Activated CD4-positive, alpha-beta T cell treated with anti-CD3 and anti-CD28 coated beads for 36 hours (primary cell): Measurements from ENCODE around the gene SWAP70. TPM values are rescaled to one million over a fixed set of nuclear protein-coding genes. Genes with fewer than 3 reads are reported as not detected.
"Not testable (repeated sequence)": the region's sequence is repeated elsewhere in the genome, so short reads cannot be mapped to it uniquely, and the experiment has no call there.

Experiments
- ATAC-seq: fragments of 200-7000 bp; cut with Tn5 transposase; one replicate; pipeline ENCODE4 v1.10.0; 2021; ENCODE audit warnings: mild to moderate bottlenecking, moderate library complexity
- CTCF ChIA-PET: fragments of 350-600 bp; sonication (Branson Sonifier 250); formaldehyde crosslinking; loops from one replicate; lab custom pipeline; 2021; ENCODE audit warnings: antibody characterized with exemption; lab: Charles Lee
- POLR2A ChIA-PET: fragments of 350-600 bp; sonication (Branson Sonifier 250); formaldehyde crosslinking; loops from one replicate; lab custom pipeline; 2021; ENCODE audit warnings: antibody characterized with exemption, inconsistent platforms; lab: Charles Lee
- DNase-seq: peaks from one replicate; pipeline ENCODE4 v3.0.0-alpha.2; 2020
- H3K27ac Mint-ChIP-seq: one replicate; pipeline ENCODE4 v1.8.0; 2021; ENCODE audit warnings: mixed read lengths
- H3K27me3 Mint-ChIP-seq: one replicate; pipeline ENCODE4 v1.8.0; 2021; ENCODE audit warnings: mixed read lengths
- H3K36me3 Mint-ChIP-seq: one replicate; pipeline ENCODE4 v1.8.0; 2021; ENCODE audit warnings: low read depth, mixed read lengths
- H3K4me1 Mint-ChIP-seq: one replicate; pipeline ENCODE4 v1.8.0; 2021; ENCODE audit warnings: mixed read lengths
- H3K4me3 Mint-ChIP-seq: one replicate; pipeline ENCODE4 v1.8.0; 2021; ENCODE audit warnings: mild to moderate bottlenecking, moderate library complexity, mixed read lengths
- H3K9me3 Mint-ChIP-seq: one replicate; pipeline ENCODE4 v1.8.0; 2021; ENCODE audit warnings: low read depth, mixed read lengths
- intact Hi-C, 2 experiments: fragments of 100-400 bp; cut with DNase I in 1 of 2; cut with micrococcal nuclease in 1 of 2; formaldehyde crosslinking; loops; one replicate each; pipeline versions ENCODE4 v1.14.2 to v1.15.1; 2022 to 2024; cut with DNase I, micrococcal nuclease
- total RNA-seq, 2 experiments: library from RNA; stranded (reverse); gene quantifications; one replicate each; pipeline ENCODE4 v1.2.3, GENCODE V29; 2021

SWAP70 gene
- total RNA-seq, 2 experiments from 2014 or later, result 7.5 to 9.7 TPM

DNA sequence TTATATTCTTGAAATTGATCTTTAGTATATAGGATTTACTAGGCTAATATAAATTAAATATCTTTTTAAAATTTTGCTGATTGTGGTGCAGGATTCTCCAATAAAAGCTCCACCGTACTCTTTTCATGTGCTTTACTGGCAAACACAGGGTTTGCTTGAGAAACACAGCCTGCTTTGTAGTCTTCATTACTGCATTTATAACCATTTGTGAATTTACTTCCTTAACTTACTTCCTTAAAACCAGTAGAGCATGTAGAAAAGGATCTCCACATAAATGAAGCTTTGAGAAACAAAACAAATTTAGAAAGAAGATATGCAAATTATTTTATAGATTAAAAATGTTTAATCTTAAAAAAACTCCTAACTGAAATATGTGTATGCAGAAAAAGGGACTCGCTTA lies 28.8 kb downstream of the SWAP70 start:
- no peak for ATAC-seq
- H3K27me3 Mint-ChIP-seq, result no peaks in the 10 kb centered on the region
- POLR2A ChIA-PET, result no interaction called here
- H3K4me3 Mint-ChIP-seq, result no peak overlapping the region
- intact Hi-C loops, result no loop called here
- H3K9me3 Mint-ChIP-seq, result no peaks in the 10 kb centered on the region
- CTCF ChIA-PET, result interaction anchor here (1.0 to 2.6 kb wide), 3 partner anchors 11 to 158 kb away, joined by 3 to 8 read pairs (median 5); no protein-coding TSS in a partner anchor
- no peak overlapping the region for H3K27ac Mint-ChIP-seq
- DNase-seq, result no peak
- H3K36me3 Mint-ChIP-seq, result peaks cover 9% of the 10 kb centered on the region
- H3K4me1 Mint-ChIP-seq, result peaks cover 5% of the 10 kb centered on the region

DNA sequence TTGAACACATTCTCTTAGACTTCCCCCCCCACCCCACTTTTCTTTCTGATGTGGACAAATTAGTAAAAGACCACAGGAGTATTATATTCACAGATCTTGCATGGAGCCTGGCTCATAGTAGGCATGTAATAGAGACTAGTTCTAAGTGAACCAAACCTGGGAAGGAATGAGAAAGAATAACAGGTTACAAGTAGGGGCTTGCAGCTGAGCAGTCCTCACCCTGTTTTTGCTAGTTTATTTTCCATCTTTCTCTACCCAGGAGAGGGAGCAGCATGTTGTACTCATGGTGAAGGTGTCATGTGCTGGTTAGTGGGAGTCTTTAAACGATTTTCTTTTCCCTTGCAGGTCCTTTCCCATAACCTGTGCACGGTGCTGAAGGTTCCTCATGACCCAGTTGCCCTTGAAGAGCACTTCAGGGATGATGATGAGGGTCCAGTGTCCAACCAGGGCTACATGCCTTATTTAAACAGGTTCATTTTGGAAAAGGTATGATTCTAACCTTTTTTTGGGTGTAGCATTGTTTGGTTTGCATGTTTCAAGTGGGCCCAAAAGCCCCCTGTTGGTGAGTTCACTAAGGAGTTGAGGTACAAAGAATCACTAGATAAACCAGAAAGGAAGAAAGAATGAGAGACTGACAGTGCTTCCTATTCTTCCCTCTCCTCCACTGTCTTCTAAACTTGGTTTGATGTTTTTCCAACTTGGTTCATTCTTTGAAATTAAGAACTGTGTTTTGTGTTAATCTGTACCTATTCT lies 30.1 kb downstream of the SWAP70 start:
- H3K9me3 Mint-ChIP-seq, result no peaks in the 10 kb centered on the region
- intact Hi-C loops, result no loop called here
- ChIA-PET POLR2A (no interaction called here), CTCF (no interaction called here)
- DNase-seq (no peak), ATAC-seq (no peak)
- H3K4me1 Mint-ChIP-seq, result peaks cover 5% of the 10 kb centered on the region
- peaks cover 9% of the 10 kb centered on the region for H3K36me3 Mint-ChIP-seq
- no peaks in the 10 kb centered on the region for H3K27me3 Mint-ChIP-seq
- no peak overlapping the region for H3K4me3 Mint-ChIP-seq
- no peak overlapping the region for H3K27ac Mint-ChIP-seq

DNA sequence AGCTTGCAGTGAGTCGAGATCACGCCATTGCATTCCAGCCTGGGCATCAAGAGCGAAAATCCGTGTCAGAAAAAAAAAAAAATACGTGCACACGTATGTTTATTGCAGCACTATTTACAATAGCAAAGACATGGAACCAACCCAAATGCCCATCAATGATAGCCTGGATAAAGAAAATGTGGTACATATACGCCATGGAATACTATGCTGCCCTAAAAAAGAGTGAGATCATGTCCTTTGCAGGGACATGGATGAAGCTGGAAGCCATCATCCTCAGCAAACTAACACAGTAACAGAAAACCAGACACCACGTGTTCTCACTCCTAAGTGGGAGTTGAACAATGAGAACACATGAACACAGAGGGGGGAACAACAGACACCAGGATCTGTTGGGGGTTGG lies 31.4 kb downstream of the SWAP70 start:
- DNase-seq, H3K27ac Mint-ChIP-seq, H3K4me3 Mint-ChIP-seq, H3K36me3 Mint-ChIP-seq, intact Hi-C loops, ATAC-seq, POLR2A ChIA-PET, H3K27me3 Mint-ChIP-seq, CTCF ChIA-PET, H3K9me3 Mint-ChIP-seq, H3K4me1 Mint-ChIP-seq: not testable (repeated sequence)

DNA sequence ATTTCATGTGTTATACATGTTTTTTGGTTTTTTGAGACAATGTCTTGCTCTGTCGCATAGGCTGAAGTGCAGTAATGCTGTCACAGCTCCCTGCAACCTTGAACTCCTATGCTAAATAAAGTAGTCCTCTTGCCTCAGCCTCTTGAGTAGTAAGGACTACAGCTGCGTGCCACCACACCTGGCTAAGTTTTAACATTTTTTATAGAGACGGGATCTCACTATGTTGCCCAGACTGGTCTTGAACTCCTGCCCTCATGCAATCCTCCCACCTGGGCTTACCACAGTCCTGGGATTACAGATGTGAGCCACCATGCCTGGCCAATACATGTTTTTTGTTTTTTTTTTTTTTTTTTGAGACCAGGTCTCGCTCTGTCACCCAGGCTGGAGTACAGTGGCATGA lies 33.9 kb downstream of the SWAP70 start:
- Mint-ChIP-seq H3K27me3 (no peaks in the 10 kb centered on the region), H3K9me3 (no peaks in the 10 kb centered on the region), H3K27ac (no peak overlapping the region), H3K4me3 (no peak overlapping the region), H3K36me3 (peaks cover 9% of the 10 kb centered on the region), H3K4me1 (peaks cover 9% of the 10 kb centered on the region)
- ATAC-seq (no peak), DNase-seq (no peak)
- ChIA-PET POLR2A (interaction anchor here (0.6 kb wide), 1 partner anchor 23 kb away, joined by 3 read pairs; no protein-coding TSS in a partner anchor), CTCF (interaction anchor here (1.0 kb wide), 1 partner anchor 36 kb away, joined by 4 read pairs; no protein-coding TSS in a partner anchor)
- intact Hi-C loops, result no loop called here

DNA sequence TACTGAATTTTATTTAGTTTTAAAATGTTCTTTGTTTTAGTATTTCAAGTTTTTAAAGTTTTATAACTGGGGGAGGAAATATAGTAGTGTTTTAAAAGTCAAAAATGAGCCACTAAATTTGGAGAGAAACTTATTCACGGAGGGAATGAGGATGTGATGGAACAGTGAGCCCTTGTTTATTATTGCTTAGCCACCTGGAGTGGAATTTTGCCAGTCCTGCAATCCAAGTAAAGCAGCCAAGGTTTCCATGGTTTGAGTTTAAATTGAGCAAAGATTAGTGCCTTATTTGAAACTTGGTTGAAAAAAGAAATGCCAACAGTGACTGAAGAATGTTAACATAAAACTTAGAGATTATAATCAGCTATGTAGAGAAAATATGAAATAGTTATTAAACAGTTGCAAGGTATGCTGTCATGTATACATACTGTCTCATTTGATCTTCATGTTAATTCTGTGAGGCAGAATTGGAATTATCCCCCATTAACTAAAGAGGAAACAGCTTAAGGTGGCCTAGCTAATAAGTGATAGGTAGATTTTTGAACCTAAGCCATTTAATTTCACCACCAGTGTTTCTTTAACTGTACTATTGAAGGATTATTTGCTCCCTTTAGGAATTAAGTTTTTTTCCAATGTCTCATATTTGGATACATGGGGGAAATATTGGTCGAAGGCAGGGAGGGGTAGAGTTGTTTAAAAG lies 36.4 kb downstream of the SWAP70 start:
- ChIA-PET POLR2A (no interaction called here), CTCF (interaction anchor here (0.8 to 1.8 kb wide), 2 partner anchors 9 to 17 kb away, joined by 3 to 6 read pairs; no protein-coding TSS in a partner anchor)

DNA sequence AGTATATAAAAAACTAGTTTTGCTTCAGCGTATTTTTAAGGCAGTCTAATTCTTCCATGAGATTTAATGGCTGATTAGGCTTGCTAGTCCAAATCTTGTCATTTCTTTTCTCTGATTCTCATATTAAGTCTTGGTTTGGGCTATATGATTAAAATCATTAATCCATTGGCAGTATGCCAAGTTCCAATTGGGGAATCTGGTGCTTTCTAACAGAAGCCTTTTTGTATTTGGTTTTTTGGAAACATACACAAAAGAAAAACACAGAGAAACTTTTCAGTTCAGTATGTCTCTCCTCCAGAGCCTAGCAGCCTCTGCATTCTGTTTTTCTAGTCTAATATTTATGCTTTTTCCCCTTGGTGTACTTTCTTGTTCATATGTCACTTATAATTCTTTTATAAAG lies 37.9 kb downstream of the SWAP70 start:
- Mint-ChIP-seq H3K27ac (no peak overlapping the region), H3K9me3 (no peaks in the 10 kb centered on the region), H3K27me3 (no peaks in the 10 kb centered on the region), H3K4me3 (no peak overlapping the region), H3K36me3 (no peaks in the 10 kb centered on the region), H3K4me1 (peaks cover 19% of the 10 kb centered on the region)
- ATAC-seq (no peak), DNase-seq (no peak)
- ChIA-PET POLR2A (no interaction called here), CTCF (no interaction called here)
- intact Hi-C loops, result no loop called here

More for the DNA sequence above, 36.4 kb downstream of the SWAP70 start:
- H3K9me3 Mint-ChIP-seq, result no peaks in the 10 kb centered on the region
- peaks cover 19% of the 10 kb centered on the region for H3K4me1 Mint-ChIP-seq
- peaks cover 4% of the 10 kb centered on the region for H3K36me3 Mint-ChIP-seq
- H3K27me3 Mint-ChIP-seq, result no peaks in the 10 kb centered on the region
- DNase-seq (no peak), ATAC-seq (no peak)
- H3K27ac Mint-ChIP-seq, result no peak overlapping the region
- intact Hi-C loops, result no loop called here
- no peak overlapping the region for H3K4me3 Mint-ChIP-seq

DNA sequence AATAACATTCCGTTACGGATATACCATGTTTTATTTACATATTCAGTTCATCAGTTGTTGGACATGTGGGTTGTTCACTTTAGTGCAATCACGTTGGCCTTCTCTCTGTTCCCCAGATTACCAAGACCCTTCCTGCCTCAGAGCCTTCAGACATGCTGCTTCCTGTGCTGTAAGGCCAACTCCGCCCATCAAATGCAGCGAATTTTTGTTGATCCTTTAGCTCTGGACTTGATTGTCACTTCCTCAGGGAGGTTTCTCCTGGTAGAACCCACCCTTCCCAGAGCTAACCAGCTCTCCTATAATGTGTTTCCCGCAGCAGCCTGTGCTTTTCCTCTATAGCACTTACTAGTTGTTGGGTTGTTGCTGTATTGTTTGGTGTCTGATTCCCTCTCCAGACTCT lies 39.4 kb downstream of the SWAP70 start:
- H3K4me3 Mint-ChIP-seq, result no peak overlapping the region
- peaks cover 19% of the 10 kb centered on the region for H3K4me1 Mint-ChIP-seq
- POLR2A ChIA-PET, result no interaction called here
- no peak for DNase-seq
- H3K27ac Mint-ChIP-seq, result no peak overlapping the region
- intact Hi-C loops, result no loop called here
- ATAC-seq, result no peak
- CTCF ChIA-PET, result interaction anchor here (1.6 kb wide), 1 partner anchor 13 kb away, joined by 3 read pairs; no protein-coding TSS in a partner anchor
- H3K36me3 Mint-ChIP-seq, result no peaks in the 10 kb centered on the region
- H3K9me3 Mint-ChIP-seq, result no peaks in the 10 kb centered on the region
- no peaks in the 10 kb centered on the region for H3K27me3 Mint-ChIP-seq

DNA sequence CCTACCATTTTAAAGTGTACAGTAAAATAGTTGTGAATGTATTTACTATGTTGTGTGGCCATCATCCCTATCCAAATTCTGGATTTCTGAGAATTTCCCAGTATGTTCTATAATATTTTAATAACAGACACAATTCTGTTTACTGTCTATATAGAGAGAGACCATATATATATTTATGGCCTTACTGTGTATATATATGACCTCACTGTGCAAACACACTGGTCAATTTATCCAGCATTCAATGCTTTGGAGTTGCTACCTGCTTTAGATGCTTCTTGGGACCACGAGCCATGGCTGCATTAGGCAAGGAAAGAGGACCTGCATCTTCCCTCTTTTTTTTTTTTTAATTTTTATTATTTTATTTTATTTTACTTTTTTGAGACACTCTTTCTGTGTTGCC lies 40.2 kb downstream of the SWAP70 start:
- DNase-seq (no peak), ATAC-seq (no peak)
- H3K27ac Mint-ChIP-seq, result no peak overlapping the region
- intact Hi-C loops, result no loop called here
- CTCF ChIA-PET, result interaction anchor here (1.6 kb wide), 1 partner anchor 13 kb away, joined by 3 read pairs; no protein-coding TSS in a partner anchor
- no peaks in the 10 kb centered on the region for H3K9me3 Mint-ChIP-seq
- no peaks in the 10 kb centered on the region for H3K27me3 Mint-ChIP-seq
- no peaks in the 10 kb centered on the region for H3K36me3 Mint-ChIP-seq
- no peak overlapping the region for H3K4me3 Mint-ChIP-seq
- POLR2A ChIA-PET, result no interaction called here
- peaks cover 19% of the 10 kb centered on the region for H3K4me1 Mint-ChIP-seq

DNA sequence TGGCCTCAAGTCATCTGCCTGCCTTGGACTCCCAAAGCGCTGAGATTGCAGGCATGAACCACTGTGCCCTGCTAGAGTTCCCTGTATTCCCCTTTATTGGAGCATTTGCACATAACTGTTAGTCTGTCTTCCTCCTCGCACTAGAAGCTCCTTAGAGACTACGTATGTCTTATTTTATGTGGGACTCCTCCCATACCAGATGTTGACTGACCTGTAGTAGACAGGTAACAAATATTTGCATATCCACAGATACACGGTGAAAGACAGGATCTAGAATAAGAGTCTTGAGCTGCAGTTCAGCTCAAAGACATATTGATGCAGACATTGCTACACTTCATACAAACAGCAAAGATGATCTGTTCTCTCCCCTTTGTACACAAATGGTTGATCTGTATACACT lies 40.7 kb downstream of the SWAP70 start:
- no peaks in the 10 kb centered on the region for H3K36me3 Mint-ChIP-seq
- H3K27ac Mint-ChIP-seq, result no peak overlapping the region
- H3K27me3 Mint-ChIP-seq, result no peaks in the 10 kb centered on the region
- ATAC-seq (no peak), DNase-seq (no peak)
- CTCF ChIA-PET, result interaction anchor here (1.6 kb wide), 1 partner anchor 14 kb away, joined by 3 read pairs; no protein-coding TSS in a partner anchor
- intact Hi-C loops, result no loop called here
- POLR2A ChIA-PET, result no interaction called here
- peaks cover 19% of the 10 kb centered on the region for H3K4me1 Mint-ChIP-seq
- no peak overlapping the region for H3K4me3 Mint-ChIP-seq
- no peaks in the 10 kb centered on the region for H3K9me3 Mint-ChIP-seq

DNA sequence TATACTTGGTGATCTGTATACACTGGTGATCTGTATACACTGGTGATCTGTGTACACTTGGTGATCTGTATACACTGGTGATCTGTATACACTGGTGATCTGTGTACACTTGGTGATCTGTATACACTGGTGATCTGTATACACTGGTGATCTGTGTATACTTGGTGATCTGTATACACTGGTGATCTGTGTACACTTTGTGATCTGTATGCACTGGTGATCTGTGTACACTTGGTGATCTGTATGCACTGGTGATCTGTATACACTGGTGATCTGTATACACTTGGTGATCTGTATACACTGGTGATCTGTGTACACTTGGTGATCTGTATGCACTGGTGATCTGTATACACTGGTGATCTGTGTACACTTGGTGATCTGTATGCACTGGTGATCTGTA lies 41.5 kb downstream of the SWAP70 start:
- intact Hi-C loops, H3K9me3 Mint-ChIP-seq, CTCF ChIA-PET, H3K36me3 Mint-ChIP-seq, DNase-seq, H3K27ac Mint-ChIP-seq, H3K4me3 Mint-ChIP-seq, H3K27me3 Mint-ChIP-seq, ATAC-seq, POLR2A ChIA-PET: not testable (repeated sequence)
- peaks cover 19% of the 10 kb centered on the region for H3K4me1 Mint-ChIP-seq

DNA sequence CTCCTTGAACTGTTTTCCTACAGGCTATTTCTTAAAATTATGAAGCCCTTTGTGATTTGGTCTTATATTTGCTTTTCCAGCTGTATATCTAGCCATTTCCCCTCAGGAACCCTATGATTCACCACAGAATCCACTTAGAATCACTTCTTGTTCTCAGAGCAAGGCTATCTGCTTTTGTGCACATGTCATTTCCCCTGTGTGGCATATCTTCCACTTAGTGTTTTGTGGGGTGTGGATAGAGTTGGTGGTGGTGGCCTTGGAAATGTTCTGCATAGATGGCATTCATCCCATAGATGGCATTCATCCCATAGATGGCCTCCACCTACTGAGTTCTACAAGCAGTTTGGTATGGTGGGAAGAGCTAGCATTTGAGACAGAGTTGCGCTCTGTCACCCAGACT lies 44.7 kb downstream of the SWAP70 start:
- ChIA-PET POLR2A (no interaction called here), CTCF (interaction anchor here (1.0 to 1.2 kb wide), 3 partner anchors 8 to 95 kb away, joined by 3 read pairs; no protein-coding TSS in a partner anchor)
- Mint-ChIP-seq H3K9me3 (no peaks in the 10 kb centered on the region), H3K27me3 (no peaks in the 10 kb centered on the region), H3K4me1 (peaks cover 1% of the 10 kb centered on the region), H3K27ac (no peak overlapping the region), H3K36me3 (no peaks in the 10 kb centered on the region), H3K4me3 (no peak overlapping the region)
- DNase-seq (no peak), ATAC-seq (no peak)
- intact Hi-C loops, result no loop called here
